Loucy (cell line): ENCODE data around the gene OSBPL3.

Experiments
- H2AFZ ChIP-seq: fragments of 200-600 bp; sonication (generic); 2 replicates; pipeline ENCODE4 v1.6.0; 2016; ENCODE audit warnings: antibody characterized with exemption, mild to moderate bottlenecking, low read length, moderate library complexity
- H3F3A ChIP-seq: fragments of 200-600 bp; 2 replicates; pipeline ENCODE4 v1.6.0; 2016; ENCODE audit warnings: antibody characterized with exemption, low read depth, mild to moderate bottlenecking
- H3K27me3 ChIP-seq: fragments of 200-600 bp; sonication (generic); 2 replicates; pipeline ENCODE4 v1.6.1; 2014; ENCODE audit warnings: low read length, mild to moderate bottlenecking; ENCODE audit not compliant: insufficient read depth, poor library complexity, severe bottlenecking
- H3K36me3 ChIP-seq: fragments of 200-600 bp; sonication (generic); 2 replicates; pipeline ENCODE4 v1.6.1; 2016; ENCODE audit warnings: low read length; ENCODE audit not compliant: insufficient read depth
- H3K4me1 ChIP-seq: fragments of 200-600 bp; sonication (generic); 2 replicates; pipeline ENCODE4 v1.5.1; 2014; ENCODE audit warnings: low read length, mild to moderate bottlenecking; ENCODE audit not compliant: insufficient read depth, poor library complexity, severe bottlenecking
- H3K4me2 ChIP-seq: fragments of 200-600 bp; sonication (generic); 2 replicates; pipeline ENCODE4 v1.6.0; 2014; ENCODE audit warnings: antibody characterized with exemption, low read length, low read depth, mild to moderate bottlenecking; ENCODE audit not compliant: poor library complexity, severe bottlenecking
- H3K4me3 ChIP-seq: fragments of 200-600 bp; sonication (generic); 2 replicates; pipeline ENCODE4 v1.5.1; 2014; ENCODE audit warnings: low read length, mild to moderate bottlenecking, mixed read lengths; ENCODE audit not compliant: poor library complexity, severe bottlenecking
- H3K79me2 ChIP-seq: fragments of 200-600 bp; sonication (generic); 2 replicates; pipeline ENCODE4 v1.6.1; 2014; ENCODE audit warnings: low read length; ENCODE audit not compliant: insufficient read depth
- H3K9ac ChIP-seq: fragments of 200-600 bp; sonication (generic); 2 replicates; pipeline ENCODE4 v1.6.0; 2014; ENCODE audit warnings: mild to moderate bottlenecking, low read depth, low read length, moderate library complexity; ENCODE audit not compliant: poor library complexity, severe bottlenecking
- H3K9me2 ChIP-seq: fragments of 200-600 bp; sonication (generic); replicated peaks from 2 replicates; pipeline ENCODE4 v1.6.1; 2016; ENCODE audit warnings: low read depth, low read length, mixed read lengths
- H3K9me3 ChIP-seq: fragments of 200-600 bp; sonication (generic); 2 replicates; pipeline ENCODE4 v1.6.1; 2014; ENCODE audit warnings: mild to moderate bottlenecking, antibody characterized with exemption, low read length, low read depth; ENCODE audit not compliant: insufficient read depth
- H4K20me1 ChIP-seq: fragments of 200-600 bp; sonication (generic); 2 replicates; pipeline ENCODE4 v1.6.0; 2014; ENCODE audit warnings: antibody characterized with exemption, low read length, mild to moderate bottlenecking; ENCODE audit not compliant: insufficient read depth, poor library complexity, severe bottlenecking
- CTCF ChIP-seq: fragments of 200-600 bp; sonication (generic); conservative IDR thresholded peaks from 2 replicates; pipeline ENCODE4 v1.5.1; 2014; ENCODE audit warnings: mild to moderate bottlenecking, antibody characterized with exemption, low read length
- EZH2phosphoT487 ChIP-seq: fragments of 200-600 bp; IDR thresholded peaks from 2 replicates; pipeline ENCODE4 v1.6.1; 2018; ENCODE audit warnings: antibody characterized with exemption, mild to moderate bottlenecking, moderate library complexity, borderline replicate concordance

OSBPL3 gene

GRCh38 chr7:24943096-24943948 lies 36.7 kb downstream of the OSBPL3 start:
- no peak for TF ChIP-seq EZH2phosphoT487
- H3K79me2 ChIP-seq: peaks cover 98% of the 10 kb centered on the region

GRCh38 chr7:24942226-24942625 lies 37.8 kb downstream of the OSBPL3 start:
- Histone ChIP-seq H2AFZ (no peak overlapping the region), H3K9me3 (no peaks in the 10 kb centered on the region), H4K20me1 (peaks cover 8% of the 10 kb centered on the region), H3K4me3 (no peak overlapping the region), H3K4me1 (peaks cover 17% of the 10 kb centered on the region), H3K9me2 (no peaks in the 10 kb centered on the region), H3K36me3 (no peaks in the 10 kb centered on the region), H3F3A (no peaks in the 10 kb centered on the region), H3K9ac (no peak overlapping the region), H3K27me3 (no peaks in the 10 kb centered on the region), H3K79me2 (peaks cover 98% of the 10 kb centered on the region), H3K4me2 (no peak overlapping the region)
- TF ChIP-seq CTCF: no peak
- TF ChIP-seq EZH2phosphoT487: no peak

More at GRCh38 chr7:24943096-24943948, 36.7 kb downstream of the OSBPL3 start:
- H3K4me1 ChIP-seq: peaks cover 24% of the 10 kb centered on the region
- no peak overlapping the region for H2AFZ ChIP-seq
- H3K27me3 ChIP-seq: no peaks in the 10 kb centered on the region
- H3K4me3 ChIP-seq: no peak overlapping the region
- no peaks in the 10 kb centered on the region for H3F3A ChIP-seq
- no peaks in the 10 kb centered on the region for H3K9me3 ChIP-seq
- no peak overlapping the region for H3K9ac ChIP-seq
- no peaks in the 10 kb centered on the region for H3K36me3 ChIP-seq
- H3K9me2 ChIP-seq: no peaks in the 10 kb centered on the region
- no peak overlapping the region for H3K4me2 ChIP-seq
- H4K20me1 ChIP-seq: peaks cover 15% of the 10 kb centered on the region

- Histone ChIP-seq H3K79me2 (peaks cover 98% of the 10 kb centered on the region), H4K20me1 (peaks cover 3% of the 10 kb centered on the region), H3K36me3 (no peaks in the 10 kb centered on the region)
Measured at GRCh38 chr7:24939416-24939815, 40.6 kb downstream of the OSBPL3 start.

More at GRCh38 chr7:24939416-24939815, 40.6 kb downstream of the OSBPL3 start:
- H3K27me3 ChIP-seq: no peaks in the 10 kb centered on the region
- H3K9me2 ChIP-seq: no peaks in the 10 kb centered on the region
- H2AFZ ChIP-seq: no peak overlapping the region
- no peaks in the 10 kb centered on the region for H3F3A ChIP-seq
- H3K4me2 ChIP-seq: no peak overlapping the region
- no peak overlapping the region for H3K4me3 ChIP-seq
- H3K4me1 ChIP-seq: peaks cover 28% of the 10 kb centered on the region
- no peak for TF ChIP-seq CTCF
- no peak overlapping the region for H3K9ac ChIP-seq
- H3K9me3 ChIP-seq: no peaks in the 10 kb centered on the region
